HG03457 (cell line): ENCODE measurements around the gene DYNC1I1.

Experiments used
- ATAC-seq: cut with Tn5 transposase; IDR thresholded peaks from one replicate; pipeline ENCODE4 v1.9.1; 2021; ENCODE audit warnings: moderate number of reproducible peaks; ENCODE audit not compliant: unreplicated experiment

DYNC1I1 gene

DNA sequence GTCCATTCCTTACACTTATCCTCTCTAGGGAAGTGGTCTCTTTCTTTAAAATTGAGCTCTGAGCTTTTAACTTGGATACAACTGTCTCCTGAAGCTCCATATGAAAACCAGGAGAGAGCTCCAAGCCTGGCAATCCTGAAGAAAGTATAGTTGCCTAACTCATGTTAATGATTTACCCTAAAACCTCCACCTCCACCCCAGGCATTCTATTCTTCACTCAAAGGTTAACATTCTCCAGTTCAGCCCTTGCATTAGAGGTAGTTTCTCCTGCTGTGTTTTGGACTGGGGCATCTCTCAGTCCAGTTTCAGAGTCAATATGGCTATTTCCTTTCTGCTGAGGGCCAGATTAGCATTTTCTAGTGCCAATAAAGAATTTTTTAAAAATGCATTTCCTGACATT is 354.0 kb downstream of the DYNC1I1 start:
- no peak for ATAC-seq

DNA sequence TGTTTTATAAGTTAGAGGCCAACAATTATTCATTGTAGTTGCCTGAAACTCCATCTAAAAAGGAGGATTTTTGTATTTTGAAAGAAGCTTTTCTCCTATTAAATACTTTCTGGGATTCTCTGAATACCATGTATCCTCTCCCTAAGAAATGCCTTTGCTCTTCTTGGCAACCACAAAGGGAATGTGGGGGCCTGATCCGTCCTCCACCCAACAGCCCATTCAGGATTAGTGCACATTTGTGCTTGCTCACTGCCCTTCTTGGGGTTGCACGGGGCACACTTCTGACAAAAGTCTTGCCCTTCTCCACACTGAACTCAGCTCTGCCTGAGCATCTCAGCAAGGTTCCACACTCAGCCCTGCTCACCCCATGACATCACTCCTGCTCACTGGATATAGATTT is 355.4 kb downstream of the DYNC1I1 start:
- ATAC-seq = no peak

GRCh38 chr7:96131525-96131924 is 359.2 kb downstream of the DYNC1I1 start:
- no peak for ATAC-seq

- ATAC-seq = no peak
Observed at GRCh38 chr7:96135241-96135640, 362.9 kb downstream of the DYNC1I1 start.

- no peak for ATAC-seq
Observed at GRCh38 chr7:96136600-96137239, 364.4 kb downstream of the DYNC1I1 start.

- no peak for ATAC-seq
Observed at GRCh38 chr7:96143495-96144259, 371.3 kb downstream of the DYNC1I1 start.

DNA sequence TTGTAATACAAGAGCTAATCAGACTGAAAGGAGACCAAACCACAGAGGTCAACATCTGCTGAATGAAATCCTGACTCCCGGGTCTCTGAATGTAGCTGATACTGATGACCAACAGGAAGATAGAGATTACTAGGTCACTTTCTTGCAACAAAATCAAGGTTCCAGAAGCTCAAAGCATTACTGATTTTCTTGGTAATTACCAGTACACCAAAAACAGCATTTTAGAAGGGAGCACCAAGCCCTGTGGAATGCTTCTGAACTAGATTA is 371.8 kb downstream of the DYNC1I1 start:
- ATAC-seq = no peak
